ENCODE data around the gene DCAF15.

DNA sequence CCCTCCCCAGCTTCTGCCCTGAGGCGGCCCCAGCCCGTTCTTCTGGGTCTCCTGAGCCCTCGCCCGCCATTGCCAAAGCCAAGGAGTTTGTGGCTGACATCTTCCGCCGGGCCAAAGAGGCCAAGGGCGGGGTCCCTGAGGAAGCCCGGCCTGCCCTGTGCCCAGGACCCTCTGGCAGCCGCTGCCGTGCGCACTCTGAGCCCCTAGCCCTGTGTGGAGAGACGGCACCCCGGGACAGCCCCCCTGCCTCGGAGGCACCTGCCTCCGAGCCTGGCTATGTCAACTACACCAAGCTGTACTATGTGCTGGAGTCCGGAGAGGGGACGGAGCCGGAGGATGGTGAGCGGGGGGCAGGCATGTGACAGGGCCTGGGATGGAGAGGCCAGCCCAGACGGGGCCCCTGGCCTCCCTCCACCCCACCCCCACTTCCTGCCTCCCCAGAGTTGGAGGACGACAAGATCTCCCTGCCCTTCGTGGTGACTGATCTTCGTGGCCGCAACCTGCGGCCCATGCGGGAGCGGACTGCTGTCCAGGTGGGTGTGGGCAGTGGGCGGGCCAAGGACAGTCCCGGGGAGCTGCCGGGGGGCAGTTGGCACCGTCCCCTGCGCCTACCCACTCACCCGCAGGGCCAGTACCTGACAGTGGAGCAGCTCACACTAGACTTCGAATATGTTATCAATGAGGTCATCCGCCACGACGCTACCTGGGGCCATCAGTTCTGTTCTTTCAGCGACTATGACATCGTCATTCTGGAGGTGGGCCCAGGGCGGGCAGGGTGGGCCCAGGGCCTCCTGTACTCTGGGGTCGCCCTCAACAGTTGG is 7.0 kb downstream of the DCAF15 start:
- TF ChIP-seq POLR2A (IDR thresholded peaks at IDR 0.05; ENCODE audit: extremely low read depth, insufficient read length), result no peak
- TF ChIP-seq, protein P1, sequence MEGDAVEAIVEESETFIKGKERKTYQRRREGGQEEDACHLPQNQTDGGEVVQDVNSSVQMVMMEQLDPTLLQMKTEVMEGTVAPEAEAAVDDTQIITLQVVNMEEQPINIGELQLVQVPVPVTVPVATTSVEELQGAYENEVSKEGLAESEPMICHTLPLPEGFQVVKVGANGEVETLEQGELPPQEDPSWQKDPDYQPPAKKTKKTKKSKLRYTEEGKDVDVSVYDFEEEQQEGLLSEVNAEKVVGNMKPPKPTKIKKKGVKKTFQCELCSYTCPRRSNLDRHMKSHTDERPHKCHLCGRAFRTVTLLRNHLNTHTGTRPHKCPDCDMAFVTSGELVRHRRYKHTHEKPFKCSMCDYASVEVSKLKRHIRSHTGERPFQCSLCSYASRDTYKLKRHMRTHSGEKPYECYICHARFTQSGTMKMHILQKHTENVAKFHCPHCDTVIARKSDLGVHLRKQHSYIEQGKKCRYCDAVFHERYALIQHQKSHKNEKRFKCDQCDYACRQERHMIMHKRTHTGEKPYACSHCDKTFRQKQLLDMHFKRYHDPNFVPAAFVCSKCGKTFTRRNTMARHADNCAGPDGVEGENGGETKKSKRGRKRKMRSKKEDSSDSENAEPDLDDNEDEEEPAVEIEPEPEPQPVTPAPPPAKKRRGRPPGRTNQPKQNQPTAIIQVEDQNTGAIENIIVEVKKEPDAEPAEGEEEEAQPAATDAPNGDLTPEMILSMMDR (IDR thresholded peaks at IDR 0.05; ENCODE audit: low read depth, low read length), result no peak
- TF ChIP-seq, protein P2, sequence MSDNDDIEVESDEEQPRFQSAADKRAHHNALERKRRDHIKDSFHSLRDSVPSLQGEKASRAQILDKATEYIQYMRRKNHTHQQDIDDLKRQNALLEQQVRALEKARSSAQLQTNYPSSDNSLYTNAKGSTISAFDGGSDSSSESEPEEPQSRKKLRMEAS (IDR thresholded peaks at IDR 0.05; ENCODE audit: low read depth, low read length), result no peak

All from NB4 (cell line).